Measurements from ENCODE around the gene ZNF853.
A peak's percentile ranks its signal among the peaks of the same experiment; 100 is the strongest.

ZNF853 gene

GRCh38 chr7:6608794-6609193, 6.6 kb upstream of the ZNF853 start:
- Histone ChIP-seq H3K27me3 (ENCODE audit: insufficient read depth, insufficient read length) (peaks cover 6% of the 10 kb centered on the region), H3K36me3 (ENCODE audit: insufficient read depth, insufficient read length, low read length) (peaks cover 31% of the 10 kb centered on the region), H3K4me1 (ENCODE audit: insufficient read depth, insufficient read length) (peaks cover 8% of the 10 kb centered on the region), H3K9ac (ENCODE audit: insufficient read length, low read depth) (no peak overlapping the region), H3K9me3 (ENCODE audit: insufficient read depth, low read length) (no peaks in the 10 kb centered on the region; the same call in 1 of the 2 replicates), H3K4me3 (ENCODE audit: insufficient read length, low read depth) (no peak overlapping the region)
- DNase-seq (ENCODE audit: low read depth, low spot score): no peak
- TF ChIP-seq YY1 (IDR thresholded peaks at IDR 0.05; ENCODE audit: insufficient read depth, insufficient read length) (no peak), SUZ12 (IDR thresholded peaks at IDR 0.05; ENCODE audit: extremely low read depth, insufficient read depth, insufficient read length) (no peak), ZNF274 (IDR thresholded peaks at IDR 0.05; ENCODE audit: low read depth, low read length) (no peak)

GRCh38 chr7:6612819-6613218, 2.6 kb upstream of the ZNF853 start:
- Histone ChIP-seq H3K4me1 (ENCODE audit: insufficient read depth, insufficient read length) (peaks cover 10% of the 10 kb centered on the region), H3K9me3 (ENCODE audit: insufficient read depth, low read length) (no peaks in the 10 kb centered on the region; the same call in 1 of the 2 replicates), H3K9ac (ENCODE audit: insufficient read length, low read depth) (no peak overlapping the region), H3K4me3 (ENCODE audit: insufficient read length, low read depth) (no peak overlapping the region), H3K36me3 (ENCODE audit: insufficient read depth, insufficient read length, low read length) (peaks cover 13% of the 10 kb centered on the region), H3K27me3 (ENCODE audit: insufficient read depth, insufficient read length) (peaks cover 16% of the 10 kb centered on the region)
- no peak for DNase-seq (ENCODE audit: low read depth, low spot score)
- TF ChIP-seq YY1 (IDR thresholded peaks at IDR 0.05; ENCODE audit: insufficient read depth, insufficient read length) (no peak), SUZ12 (IDR thresholded peaks at IDR 0.05; ENCODE audit: extremely low read depth, insufficient read depth, insufficient read length) (no peak), ZNF274 (IDR thresholded peaks at IDR 0.05; ENCODE audit: low read depth, low read length) (no peak)

- H3K27me3 ChIP-seq (ENCODE audit: insufficient read depth, insufficient read length): peaks cover 16% of the 10 kb centered on the region
- TF ChIP-seq YY1 (IDR thresholded peaks at IDR 0.05; ENCODE audit: insufficient read depth, insufficient read length) (no peak), SUZ12 (IDR thresholded peaks at IDR 0.05; ENCODE audit: extremely low read depth, insufficient read depth, insufficient read length) (no peak), ZNF274 (IDR thresholded peaks at IDR 0.05; ENCODE audit: low read depth, low read length) (no peak)
- peak overlapping the region; percentile 3 for H3K9ac ChIP-seq (ENCODE audit: insufficient read length, low read depth)
- DNase-seq (ENCODE audit: low read depth, low spot score): no peak
- no peaks in the 10 kb centered on the region; the same call in 1 of the 2 replicates for H3K9me3 ChIP-seq (ENCODE audit: insufficient read depth, low read length)
- no peak overlapping the region for H3K4me3 ChIP-seq (ENCODE audit: insufficient read length, low read depth)
- H3K4me1 ChIP-seq (ENCODE audit: insufficient read depth, insufficient read length): peaks cover 7% of the 10 kb centered on the region
- peaks cover 6% of the 10 kb centered on the region for H3K36me3 ChIP-seq (ENCODE audit: insufficient read depth, insufficient read length, low read length)
These were observed 1.7 kb upstream of the ZNF853 start for GRCh38 chr7:6613706-6614105.

GRCh38 chr7:6615723-6616555, 529 bp downstream of the ZNF853 start:
- no peaks in the 10 kb centered on the region for H3K36me3 ChIP-seq (ENCODE audit: insufficient read depth, insufficient read length, low read length)
- H3K4me1 ChIP-seq (ENCODE audit: insufficient read depth, insufficient read length): peaks cover 7% of the 10 kb centered on the region
- TF ChIP-seq YY1 (IDR thresholded peaks at IDR 0.05; ENCODE audit: insufficient read depth, insufficient read length) (no peak), ZNF274 (IDR thresholded peaks at IDR 0.05; ENCODE audit: low read depth, low read length) (no peak), SUZ12 (IDR thresholded peaks at IDR 0.05; ENCODE audit: extremely low read depth, insufficient read depth, insufficient read length) (no peak)
- H3K4me3 ChIP-seq (ENCODE audit: insufficient read length, low read depth): peak overlapping the region; percentile 65
- peak overlapping the region; percentile 70 for H3K9ac ChIP-seq (ENCODE audit: insufficient read length, low read depth)
- no peak for DNase-seq (ENCODE audit: low read depth, low spot score)
- H3K27me3 ChIP-seq (ENCODE audit: insufficient read depth, insufficient read length): peaks cover 16% of the 10 kb centered on the region
- H3K9me3 ChIP-seq (ENCODE audit: insufficient read depth, low read length): no peaks in the 10 kb centered on the region; the same call in 1 of the 2 replicates

GRCh38 chr7:6616854-6617643, 1.6 kb downstream of the ZNF853 start:
- Histone ChIP-seq H3K4me1 (ENCODE audit: insufficient read depth, insufficient read length) (peaks cover 7% of the 10 kb centered on the region), H3K9ac (ENCODE audit: insufficient read length, low read depth) (no peak overlapping the region), H3K9me3 (ENCODE audit: insufficient read depth, low read length) (no peaks in the 10 kb centered on the region), H3K27me3 (ENCODE audit: insufficient read depth, insufficient read length) (peaks cover 16% of the 10 kb centered on the region), H3K36me3 (ENCODE audit: insufficient read depth, insufficient read length, low read length) (peaks cover 9% of the 10 kb centered on the region), H3K4me3 (ENCODE audit: insufficient read length, low read depth) (no peak overlapping the region)
- TF ChIP-seq ZNF274 (IDR thresholded peaks at IDR 0.05; ENCODE audit: low read depth, low read length) (no peak), YY1 (IDR thresholded peaks at IDR 0.05; ENCODE audit: insufficient read depth, insufficient read length) (no peak), SUZ12 (IDR thresholded peaks at IDR 0.05; ENCODE audit: extremely low read depth, insufficient read depth, insufficient read length) (no peak)
- DNase-seq (ENCODE audit: low read depth, low spot score): no peak

GRCh38 chr7:6618621-6619020, 3.2 kb downstream of the ZNF853 start:
- H3K4me1 ChIP-seq (ENCODE audit: insufficient read depth, insufficient read length): peaks cover 3% of the 10 kb centered on the region
- H3K4me3 ChIP-seq (ENCODE audit: insufficient read length, low read depth): no peak overlapping the region
- H3K9me3 ChIP-seq (ENCODE audit: insufficient read depth, low read length): no peaks in the 10 kb centered on the region
- H3K9ac ChIP-seq (ENCODE audit: insufficient read length, low read depth): no peak overlapping the region
- peaks cover 11% of the 10 kb centered on the region for H3K27me3 ChIP-seq (ENCODE audit: insufficient read depth, insufficient read length)
- DNase-seq (ENCODE audit: low read depth, low spot score): no peak
- peaks cover 24% of the 10 kb centered on the region for H3K36me3 ChIP-seq (ENCODE audit: insufficient read depth, insufficient read length, low read length)
- TF ChIP-seq SUZ12 (IDR thresholded peaks at IDR 0.05; ENCODE audit: extremely low read depth, insufficient read depth, insufficient read length) (no peak), YY1 (IDR thresholded peaks at IDR 0.05; ENCODE audit: insufficient read depth, insufficient read length) (no peak), ZNF274 (IDR thresholded peaks at IDR 0.05; ENCODE audit: low read depth, low read length) (no peak)

GRCh38 chr7:6619961-6620360, 4.6 kb downstream of the ZNF853 start:
- H3K9ac ChIP-seq (ENCODE audit: insufficient read length, low read depth): no peak overlapping the region
- no peak overlapping the region for H3K4me3 ChIP-seq (ENCODE audit: insufficient read length, low read depth)
- DNase-seq (ENCODE audit: low read depth, low spot score): no peak
- H3K36me3 ChIP-seq (ENCODE audit: insufficient read depth, insufficient read length, low read length): peaks cover 30% of the 10 kb centered on the region
- H3K9me3 ChIP-seq (ENCODE audit: insufficient read depth, low read length): no peaks in the 10 kb centered on the region
- no peaks in the 10 kb centered on the region for H3K4me1 ChIP-seq (ENCODE audit: insufficient read depth, insufficient read length)
- TF ChIP-seq SUZ12 (IDR thresholded peaks at IDR 0.05; ENCODE audit: extremely low read depth, insufficient read depth, insufficient read length): no peak
- no peak for TF ChIP-seq YY1 (IDR thresholded peaks at IDR 0.05; ENCODE audit: insufficient read depth, insufficient read length)
- TF ChIP-seq ZNF274 (IDR thresholded peaks at IDR 0.05; ENCODE audit: low read depth, low read length): no peak
- peaks cover 11% of the 10 kb centered on the region for H3K27me3 ChIP-seq (ENCODE audit: insufficient read depth, insufficient read length)

Data from NT2/D1 (cell line).